Stimulated activated CD4-positive, alpha-beta T cell treated with anti-CD3 and anti-CD28 coated beads, Interleukin-12 subunit alpha, Interleukin-12 subunit beta, amount 100 ng/mL, for 4 hours (primary cell): Measurements from ENCODE around the gene SLC9A8.
A peak's percentile ranks its signal among the peaks of the same experiment; 100 is the strongest.

Source experiments
- DNase-seq: peaks from one replicate; pipeline ENCODE4 v3.0.0-alpha.2; 2020

SLC9A8 gene

DNA sequence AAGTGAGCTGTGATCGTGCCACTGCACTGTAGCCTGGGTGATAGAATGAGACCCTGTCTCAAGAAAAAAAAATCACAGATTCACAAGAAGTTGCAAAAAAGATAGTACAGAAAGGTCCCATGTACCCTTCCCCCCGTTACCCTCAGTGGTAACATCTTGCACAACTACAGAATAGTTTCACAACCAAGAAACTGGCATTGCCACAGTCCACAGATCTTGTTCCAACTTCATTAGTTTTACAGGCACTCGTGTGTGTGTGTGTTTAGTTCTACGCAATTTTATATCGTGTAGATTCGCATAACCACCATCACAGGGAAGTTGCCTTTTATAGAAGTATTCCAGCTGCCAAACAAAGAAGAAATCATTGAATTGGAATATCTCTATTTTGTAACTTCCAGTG lies 83.6 kb downstream of the SLC9A8 start:
- DNase-seq = no peak

- no peak for DNase-seq
These were observed 87.1 kb downstream of the SLC9A8 start for GRCh38 chr20:49899541-49900383.

DNA sequence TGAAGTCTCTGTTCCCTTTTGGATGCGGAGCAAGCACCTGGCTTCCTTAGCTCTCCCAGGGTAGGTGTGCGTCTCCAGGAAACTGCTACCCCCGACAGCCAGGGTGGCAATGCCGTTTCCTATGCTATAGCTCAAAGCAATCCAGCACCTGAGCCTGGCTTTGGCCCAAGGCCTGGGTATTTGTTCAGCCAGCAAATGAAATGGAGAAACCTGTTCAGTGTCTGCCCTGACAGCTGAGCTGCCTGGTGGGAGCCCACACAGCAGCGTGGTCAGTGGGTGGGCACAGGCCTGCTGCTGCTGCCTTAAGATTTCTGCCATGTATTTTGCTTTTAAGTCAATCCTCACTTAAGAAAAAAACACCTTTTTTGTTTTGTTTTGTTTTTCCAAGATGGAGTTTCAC lies 89.0 kb downstream of the SLC9A8 start:
- DNase-seq = no peak

DNA sequence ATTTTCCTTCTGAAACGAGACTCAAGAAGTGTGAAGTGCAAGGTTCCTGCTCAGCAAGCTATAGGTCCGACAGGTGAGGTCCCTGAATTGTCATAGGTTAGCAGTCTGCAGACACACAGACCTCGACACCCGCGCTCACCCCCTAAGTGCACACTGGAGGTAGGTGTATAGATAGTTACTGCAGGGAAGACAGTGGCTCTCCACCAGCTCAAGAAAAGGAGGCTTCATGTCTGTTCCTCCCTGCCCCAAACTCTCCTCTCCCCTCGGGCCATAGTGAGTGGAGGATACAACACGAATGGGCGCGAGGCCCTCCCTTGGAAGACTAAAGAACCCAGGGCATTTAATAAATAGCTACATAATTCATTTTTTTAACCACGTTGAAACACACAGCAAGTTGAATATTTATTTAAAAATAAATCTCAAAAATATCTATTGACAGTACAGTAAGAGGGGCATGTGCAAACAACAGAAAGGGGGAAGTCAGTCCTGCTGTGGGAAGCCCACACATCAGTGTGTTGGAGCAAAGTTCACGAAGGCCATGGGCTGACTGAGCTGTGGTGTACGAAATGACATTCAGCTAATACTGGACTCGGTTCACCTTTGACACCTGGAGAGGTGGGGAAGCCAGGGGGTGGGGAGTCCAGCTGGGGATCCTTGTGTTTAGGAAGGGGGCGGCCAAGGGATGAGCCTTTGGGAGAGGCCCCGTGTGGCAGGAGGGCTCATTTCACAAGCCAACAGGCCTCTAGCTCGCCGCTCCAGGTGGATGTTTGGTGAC lies 92.0 kb downstream of the SLC9A8 start:
- DNase-seq = no peak

- DNase-seq = no peak
These were observed 92.9 kb downstream of the SLC9A8 start for GRCh38 chr20:49905415-49906091.

DNA sequence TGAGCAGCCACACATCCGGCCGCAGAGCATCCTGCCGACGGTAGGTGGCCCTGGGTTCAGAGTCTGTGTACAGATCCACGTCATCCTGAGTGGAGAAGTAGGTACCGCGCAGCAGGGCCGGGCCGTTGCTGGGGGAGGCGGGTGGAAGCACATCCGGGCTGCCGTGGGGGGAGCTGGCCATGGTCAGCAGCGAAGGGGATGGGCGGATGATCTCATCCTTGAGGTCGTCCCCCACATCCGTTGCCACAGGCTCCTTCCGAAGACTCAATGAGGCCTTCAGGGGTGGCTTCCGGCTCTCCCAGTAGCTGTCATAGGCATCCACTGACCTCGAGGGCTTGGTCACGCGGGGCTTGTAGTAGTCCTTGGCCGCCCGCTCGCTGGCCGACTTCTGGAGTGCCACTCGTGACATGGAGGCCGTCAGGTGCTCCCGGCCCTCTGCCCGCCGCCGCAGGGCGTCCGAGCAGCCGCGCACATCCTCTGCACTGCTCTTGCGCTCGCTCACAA lies 93.5 kb downstream of the SLC9A8 start:
- no peak for DNase-seq

DNA sequence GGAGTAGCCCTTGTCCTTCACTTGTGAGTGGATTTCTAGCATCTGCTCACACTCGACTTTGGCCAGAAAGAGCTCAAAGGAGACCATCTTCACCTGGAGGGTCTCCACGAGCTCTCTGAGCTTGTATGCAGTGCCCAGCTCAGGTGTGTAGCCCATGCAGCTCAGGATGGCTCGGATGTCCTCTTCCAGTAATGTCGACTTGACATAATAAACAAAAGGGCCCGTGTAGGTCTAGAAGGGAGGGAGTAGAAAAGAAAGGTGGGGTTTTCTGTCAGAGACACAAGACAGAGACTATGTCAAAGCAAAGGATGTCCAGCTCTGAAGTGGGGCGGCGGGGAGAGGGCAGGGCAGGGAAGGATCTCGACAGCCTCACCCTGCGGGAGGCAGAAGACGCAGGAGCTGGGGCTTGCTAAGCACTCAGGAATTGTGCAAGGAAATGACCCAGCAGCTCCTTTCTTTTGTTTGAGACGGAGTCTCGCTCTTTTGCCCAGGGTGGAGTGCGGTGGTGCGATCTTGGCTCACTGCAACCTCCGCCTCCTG lies 94.1 kb downstream of the SLC9A8 start:
- no peak for DNase-seq

DNA sequence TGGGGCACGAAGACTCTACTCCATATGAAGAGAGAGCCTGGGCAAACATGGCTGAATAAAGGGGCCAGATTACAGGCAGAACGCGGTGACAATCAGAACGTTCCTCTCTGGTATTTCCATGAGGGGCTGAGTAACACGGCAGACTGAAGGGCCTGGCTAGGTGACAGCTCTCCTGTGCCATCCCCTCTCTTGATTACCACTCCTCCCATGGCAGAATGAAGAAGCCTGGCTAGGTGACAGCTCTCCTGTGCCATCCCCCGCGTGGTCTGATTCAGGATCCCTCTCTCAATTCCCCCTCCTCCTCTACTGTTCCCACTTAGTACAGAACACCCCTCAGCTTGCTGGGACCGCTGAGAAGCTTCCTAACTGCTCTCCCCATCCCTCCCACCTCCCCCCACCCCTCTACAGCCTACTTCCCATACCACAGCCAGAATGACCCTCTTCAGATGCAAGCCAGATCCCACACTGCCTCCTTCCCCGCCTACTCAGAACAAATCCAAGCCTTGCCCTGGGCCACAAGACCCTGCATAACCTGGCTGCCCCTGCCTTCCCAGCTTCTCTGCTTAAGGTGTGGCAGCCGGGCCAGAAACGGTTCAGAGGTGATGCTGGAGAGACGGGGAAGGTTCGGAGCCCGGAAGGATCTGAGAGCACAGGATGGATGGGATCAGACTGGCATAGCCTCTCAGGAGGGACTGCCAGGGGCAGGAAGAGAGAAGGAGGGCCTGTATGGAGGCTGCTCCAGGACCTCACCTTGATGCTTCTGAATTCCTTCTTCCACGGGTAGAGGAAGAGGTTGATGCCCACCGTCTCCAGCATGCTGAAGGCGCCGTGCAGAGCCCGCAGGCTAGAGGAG lies 95.0 kb downstream of the SLC9A8 start:
- DNase-seq = no peak

- no peak for DNase-seq
These were observed 95.6 kb downstream of the SLC9A8 start for GRCh38 chr20:49908258-49908565.

- DNase-seq = no peak
These were observed 97.1 kb downstream of the SLC9A8 start for GRCh38 chr20:49909499-49910339.

GRCh38 chr20:49910340-49910706 lies 97.7 kb downstream of the SLC9A8 start:
- no peak for DNase-seq

GRCh38 chr20:49913399-49914047 lies 100.9 kb downstream of the SLC9A8 start:
- no peak for DNase-seq

DNA sequence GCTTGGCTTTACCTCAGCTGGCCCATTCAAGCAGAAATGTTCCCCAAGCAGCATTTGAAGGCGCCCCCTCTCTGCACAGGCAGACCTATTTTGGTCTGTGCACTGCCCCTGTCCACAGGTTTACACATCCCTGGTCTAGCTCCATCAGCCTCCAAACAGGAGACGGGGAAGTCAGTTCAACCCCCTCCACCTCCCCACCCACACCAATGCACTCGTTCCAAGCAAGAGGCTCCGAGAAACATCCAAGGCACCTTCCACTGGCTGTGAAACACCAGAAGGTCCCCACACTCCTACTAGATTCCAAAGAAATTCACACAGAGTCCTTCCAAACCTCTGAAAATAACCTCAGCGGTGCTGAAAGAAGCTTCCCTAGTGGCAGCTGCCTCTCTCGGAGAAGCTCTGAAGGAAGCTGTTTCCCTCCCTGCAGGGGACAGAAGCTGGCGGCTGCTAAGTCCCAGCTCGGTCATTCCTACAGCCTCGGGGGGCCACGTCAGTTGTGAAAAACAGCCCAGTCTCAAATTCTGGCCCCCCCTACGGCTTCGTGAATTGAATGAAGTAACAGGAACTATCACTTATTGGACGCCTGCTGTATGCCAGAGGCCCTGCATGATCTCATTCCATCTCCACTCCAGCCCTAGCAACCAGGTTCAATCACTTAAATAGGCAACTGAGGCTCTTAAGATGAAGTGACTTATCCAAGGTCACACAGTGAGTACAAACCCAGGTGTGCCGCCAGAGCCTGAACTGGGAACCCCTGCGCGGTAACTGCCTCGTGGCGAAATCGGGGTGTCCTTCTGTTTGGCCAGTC lies 101.9 kb downstream of the SLC9A8 start:
- no peak for DNase-seq

- no peak for DNase-seq
These were observed 102.4 kb downstream of the SLC9A8 start for GRCh38 chr20:49915118-49915379.

- peak; percentile 92 for DNase-seq
These were observed 102.9 kb downstream of the SLC9A8 start, which contains the start of gene SPATA2 for GRCh38 chr20:49915380-49916145. SPATA2 (minus strand) TSS chr20:49915529; CDS start chr20:49908490, 7,039 bp downstream.

- no peak for DNase-seq
These were observed 103.7 kb downstream of the SLC9A8 start for GRCh38 chr20:49916146-49917002.

DNA sequence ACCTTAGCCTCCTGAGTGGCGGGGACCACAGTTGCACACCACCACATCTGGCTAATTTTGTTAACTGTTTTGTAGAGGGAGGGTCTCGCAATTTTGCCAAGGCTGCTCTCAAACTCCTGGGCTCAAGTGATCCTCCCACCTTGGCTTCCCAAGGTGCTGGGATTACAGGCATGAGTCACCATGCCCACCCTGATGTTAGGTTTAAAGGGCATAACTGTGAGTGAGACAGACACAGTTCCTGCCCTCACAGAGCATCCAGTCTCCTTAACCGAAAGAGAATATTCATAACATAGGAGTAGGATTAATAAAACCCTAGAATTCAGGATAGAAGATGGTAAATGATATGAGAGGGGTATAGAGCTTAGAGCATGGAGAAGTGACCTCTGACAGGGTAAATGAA lies 105.8 kb downstream of the SLC9A8 start:
- DNase-seq = no peak

DNA sequence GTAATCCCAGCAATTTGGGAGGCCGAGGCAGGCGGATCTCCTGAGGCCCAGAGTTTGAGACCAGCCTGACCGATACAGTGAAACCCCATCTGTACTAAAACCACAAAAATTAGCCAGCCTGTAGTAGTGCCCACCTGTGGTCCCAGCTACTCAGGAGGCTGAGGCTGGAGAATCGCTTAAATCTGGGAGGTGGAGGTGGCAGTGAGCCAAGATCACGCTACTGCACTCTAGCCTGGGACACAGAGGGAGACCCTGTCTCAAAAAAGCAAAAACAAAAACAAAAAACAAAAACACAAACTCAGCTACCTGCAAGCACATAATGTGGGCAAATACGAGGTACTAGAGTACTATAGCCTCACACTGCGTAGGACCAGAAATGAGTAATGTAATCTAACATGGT lies 106.4 kb downstream of the SLC9A8 start:
- DNase-seq = no peak
